ENCODE results near the gene ACAN. TPM values are rescaled to one million over a fixed set of nuclear protein-coding genes. Genes with fewer than 3 reads are reported as not detected.

ACAN gene
- total and polyA plus RNA-seq, 2 donors from 2014 or later: 2.8 to 10.3 TPM

DNA sequence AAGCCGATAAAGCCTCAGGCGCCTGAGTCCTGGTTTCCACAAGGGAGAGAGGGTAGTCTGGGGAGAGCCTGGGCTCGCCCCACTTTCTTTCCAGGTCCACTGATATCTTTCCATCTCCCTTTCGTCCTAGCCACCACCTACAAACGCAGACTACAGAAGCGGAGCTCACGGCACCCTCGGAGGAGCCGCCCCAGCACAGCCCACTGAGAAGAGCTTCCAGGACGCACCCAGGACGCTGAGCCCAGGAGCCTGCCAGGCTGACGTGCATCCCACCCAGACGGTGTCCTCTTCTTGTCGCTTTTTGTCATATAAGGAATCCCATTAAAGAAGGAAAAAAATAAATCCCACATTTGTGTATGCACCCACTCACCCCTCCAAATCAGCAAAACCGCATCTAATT, 71.0 kb downstream of the ACAN start:
- H3K27me3 ChIP-seq (ENCODE audit: control insufficient read depth, insufficient read depth, low read length): no peaks in the 10 kb centered on the region
- H3K27ac ChIP-seq (ENCODE audit: low read depth in 2 of 2, low read length in 2 of 2): no peak overlapping the region
- H3K9me3 ChIP-seq (ENCODE audit: control insufficient read depth in 2 of 3, insufficient read depth in 1 of 3, low read length in 3 of 3): no peaks in the 10 kb centered on the region
- H3K36me3 ChIP-seq (ENCODE audit: control insufficient read depth in 2 of 3, insufficient read depth in 3 of 3, low read length in 3 of 3): no peaks in the 10 kb centered on the region
- TF ChIP-seq CTCF (IDR thresholded peaks at IDR 0.05; ENCODE audit: borderline replicate concordance, extremely low read depth, insufficient read depth): no peak
- no peak for DNase-seq
- intact Hi-C loops (cut with DNase I): no loop called here
- no peak overlapping the region for H3K4me3 ChIP-seq (ENCODE audit: low read length in 3 of 3)
- no peaks in the 10 kb centered on the region for H3K4me1 ChIP-seq (ENCODE audit: control insufficient read depth in 2 of 3, insufficient read depth in 2 of 3, low read depth in 1 of 3, low read length in 3 of 3)
- H3K9ac ChIP-seq (ENCODE audit: low read length in 3 of 3): no peak overlapping the region
- FAIRE-seq: no peak

DNA sequence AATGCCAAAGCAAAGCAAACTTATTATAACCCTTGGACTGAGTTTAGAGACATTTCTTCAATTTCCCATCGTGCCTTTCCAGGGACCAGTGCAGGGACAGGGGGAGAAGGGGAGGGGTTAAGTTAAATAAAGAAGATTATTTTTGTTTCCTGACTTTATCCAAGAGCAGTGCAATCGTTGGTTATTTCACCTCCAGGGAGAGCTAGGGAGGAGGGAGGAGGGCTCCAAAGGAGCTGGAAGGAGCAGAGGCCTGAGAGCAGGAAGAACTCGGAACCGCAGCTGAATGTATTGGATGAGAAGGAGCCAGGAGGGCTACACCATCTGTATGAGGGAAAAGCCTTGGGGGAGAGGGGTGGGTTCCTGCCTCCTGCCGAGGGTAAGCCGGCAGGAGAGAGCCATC, 71.4 kb downstream of the ACAN start:
- no peaks in the 10 kb centered on the region for H3K4me1 ChIP-seq (ENCODE audit: control insufficient read depth in 2 of 3, insufficient read depth in 2 of 3, low read depth in 1 of 3, low read length in 3 of 3)
- H3K27me3 ChIP-seq (ENCODE audit: control insufficient read depth, insufficient read depth, low read length): no peaks in the 10 kb centered on the region
- H3K9me3 ChIP-seq (ENCODE audit: control insufficient read depth in 2 of 3, insufficient read depth in 1 of 3, low read length in 3 of 3): no peaks in the 10 kb centered on the region
- no peak overlapping the region for H3K4me3 ChIP-seq (ENCODE audit: low read length in 3 of 3)
- intact Hi-C loops (cut with DNase I): no loop called here
- DNase-seq (no peak), FAIRE-seq (no peak)
- TF ChIP-seq CTCF (IDR thresholded peaks at IDR 0.05; ENCODE audit: borderline replicate concordance, extremely low read depth, insufficient read depth): no peak
- no peaks in the 10 kb centered on the region for H3K36me3 ChIP-seq (ENCODE audit: control insufficient read depth in 2 of 3, insufficient read depth in 3 of 3, low read length in 3 of 3)
- H3K27ac ChIP-seq (ENCODE audit: low read depth in 2 of 2, low read length in 2 of 2): no peak overlapping the region
- no peak overlapping the region for H3K9ac ChIP-seq (ENCODE audit: low read length in 3 of 3)

- Histone ChIP-seq H3K9me3 (ENCODE audit: control insufficient read depth in 2 of 3, insufficient read depth in 1 of 3, low read length in 3 of 3) (no peaks in the 10 kb centered on the region), H3K4me3 (ENCODE audit: low read length in 3 of 3) (no peak overlapping the region), H3K4me1 (ENCODE audit: control insufficient read depth in 2 of 3, insufficient read depth in 2 of 3, low read depth in 1 of 3, low read length in 3 of 3) (no peaks in the 10 kb centered on the region), H3K27me3 (ENCODE audit: control insufficient read depth, insufficient read depth, low read length) (no peaks in the 10 kb centered on the region), H3K36me3 (ENCODE audit: control insufficient read depth in 2 of 3, insufficient read depth in 3 of 3, low read length in 3 of 3) (no peaks in the 10 kb centered on the region), H3K27ac (ENCODE audit: low read depth in 2 of 2, low read length in 2 of 2) (no peak overlapping the region), H3K9ac (ENCODE audit: low read length in 3 of 3) (no peak overlapping the region)
- no peak for DNase-seq
- intact Hi-C loops (cut with DNase I): no loop called here
- TF ChIP-seq CTCF (IDR thresholded peaks at IDR 0.05; ENCODE audit: borderline replicate concordance, extremely low read depth, insufficient read depth): no peak
- FAIRE-seq: no peak
Observed at GRCh38 chr15:88876573-88876972, 73.3 kb downstream of the ACAN start.

GRCh38 chr15:88877415-88877814, 74.2 kb downstream of the ACAN start:
- Histone ChIP-seq H3K9ac (ENCODE audit: low read length in 3 of 3) (no peak overlapping the region), H3K27ac (ENCODE audit: low read depth in 2 of 2, low read length in 2 of 2) (no peak overlapping the region), H3K4me3 (ENCODE audit: low read length in 3 of 3) (no peak overlapping the region), H3K9me3 (ENCODE audit: control insufficient read depth in 2 of 3, insufficient read depth in 1 of 3, low read length in 3 of 3) (no peaks in the 10 kb centered on the region), H3K36me3 (ENCODE audit: control insufficient read depth in 2 of 3, insufficient read depth in 3 of 3, low read length in 3 of 3) (no peaks in the 10 kb centered on the region), H3K27me3 (ENCODE audit: control insufficient read depth, insufficient read depth, low read length) (no peaks in the 10 kb centered on the region), H3K4me1 (ENCODE audit: control insufficient read depth in 2 of 3, insufficient read depth in 2 of 3, low read depth in 1 of 3, low read length in 3 of 3) (no peaks in the 10 kb centered on the region)
- DNase-seq: no peak
- no peak for TF ChIP-seq CTCF (IDR thresholded peaks at IDR 0.05; ENCODE audit: borderline replicate concordance, extremely low read depth, insufficient read depth)
- intact Hi-C loops (cut with DNase I): no loop called here
- no peak for FAIRE-seq
